Mesendoderm (in vitro differentiated cells): Measurements from ENCODE around the gene HSPA1A. TPM values are rescaled to one million over a fixed set of nuclear protein-coding genes. Genes with fewer than 3 reads are reported as not detected.
"Not testable (repeated sequence)": the region's sequence is repeated elsewhere in the genome, so short reads cannot be mapped to it uniquely, and the experiment has no call there.

Experiments
- DNase-seq: peaks from one replicate; pipeline ENCODE4 v3.0.0; 2013
- H2AK5ac ChIP-seq: 2 replicates; pipeline ENCODE4 v1.6.1; 2013; ENCODE audit warnings: low read length, inconsistent platforms
- H2BK120ac ChIP-seq: 2 replicates; pipeline ENCODE4 v1.6.1; 2013; ENCODE audit warnings: low read depth, mild to moderate bottlenecking, low read length, moderate library complexity, mixed read lengths
- H2BK15ac ChIP-seq: replicated peaks from 2 replicates; pipeline ENCODE4 v1.6.1; 2013; ENCODE audit warnings: low read depth, mild to moderate bottlenecking, moderate library complexity
- H2BK5ac ChIP-seq: 2 replicates; pipeline ENCODE4 v1.6.1; 2013; ENCODE audit warnings: low read length, inconsistent platforms
- H3K18ac ChIP-seq: 2 replicates; pipeline ENCODE4 v1.6.1; 2013; ENCODE audit warnings: mild to moderate bottlenecking, low read length, mixed read lengths
- H3K23ac ChIP-seq: one replicate; pipeline ENCODE4 v1.6.1; 2013; ENCODE audit warnings: low read length
- H3K27ac ChIP-seq: 2 replicates; pipeline ENCODE4 v1.5.1; 2013; ENCODE audit warnings: low read depth, mild to moderate bottlenecking, inconsistent platforms, low read length, moderate library complexity
- H3K27me3 ChIP-seq: 2 replicates; pipeline ENCODE4 v1.6.1; 2013; ENCODE audit warnings: low read length, control low read depth, mild to moderate bottlenecking, inconsistent platforms; ENCODE audit not compliant: insufficient read depth, poor library complexity
- H3K36me3 ChIP-seq: 2 replicates; pipeline ENCODE4 v1.6.1; 2013; ENCODE audit warnings: low read length, inconsistent platforms; ENCODE audit not compliant: control insufficient read depth, insufficient read depth
- H3K4ac ChIP-seq: one replicate; pipeline ENCODE4 v1.6.1; 2013; ENCODE audit warnings: low read depth, mild to moderate bottlenecking, low read length, moderate library complexity
- H3K4me1 ChIP-seq: 2 replicates; pipeline ENCODE4 v1.6.1; 2013; ENCODE audit warnings: low read depth, low read length, inconsistent platforms; ENCODE audit not compliant: control insufficient read depth
- H3K4me2 ChIP-seq: 2 replicates; pipeline ENCODE4 v1.6.1; 2013; ENCODE audit warnings: low read length
- H3K4me3 ChIP-seq: 2 replicates; pipeline ENCODE4 v1.5.1; 2013; ENCODE audit warnings: mild to moderate bottlenecking, low read length
- H3K56ac ChIP-seq: one replicate; pipeline ENCODE4 v1.6.1; 2013; ENCODE audit warnings: low read length
- H3K79me1 ChIP-seq: 2 replicates; pipeline ENCODE4 v1.6.1; 2013; ENCODE audit warnings: low read length, inconsistent platforms
- H3K79me2 ChIP-seq: 2 replicates; pipeline ENCODE4 v1.6.1; 2013; ENCODE audit warnings: mild to moderate bottlenecking, low read length; ENCODE audit not compliant: control insufficient read depth, insufficient read depth
- H3K9ac ChIP-seq: 2 replicates; pipeline ENCODE4 v1.6.1; 2013; ENCODE audit warnings: low read length, inconsistent platforms
- H4K5ac ChIP-seq: one replicate; pipeline ENCODE4 v1.6.1; 2013; ENCODE audit warnings: low read length
- H4K8ac ChIP-seq: one replicate; pipeline ENCODE4 v1.6.1; 2013; ENCODE audit warnings: low read depth, mild to moderate bottlenecking, control low read depth, low read length, moderate library complexity
- WGBS: extraction: QIAGEN DNeasy Blood & Tissue Kit; methylation state at CpG from one replicate; pipeline ENCODE4 v1.1.7; 2013; ENCODE audit warnings: low lambda C conversion rate, missing lambda C conversion rate; ENCODE audit not compliant: insufficient coverage; ENCODE audit errors: extremely low coverage; 5-methylcytosine and 5-hydroxymethylcytosine counted together
- small RNA-seq: library from polyadenylated mRNA; stranded (forward); fragments of <200 nt; extraction: miRNeasy Mini kit (QIAGEN cat#:217004); gene quantifications from one replicate; pipeline ENCODE3, GENCODE V24; 2013; ENCODE audit not compliant: insufficient read depth

HSPA1A gene

GRCh38 chr6:31864123-31864562 is 48.8 kb downstream of the HSPA1A start:
- not testable (repeated sequence) for H3K4me3 ChIP-seq, H4K5ac ChIP-seq, H3K79me2 ChIP-seq, H2BK120ac ChIP-seq, DNase-seq, H3K9ac ChIP-seq, H3K36me3 ChIP-seq, H3K23ac ChIP-seq, H3K18ac ChIP-seq, H3K4me2 ChIP-seq, H3K79me1 ChIP-seq, H2BK15ac ChIP-seq, H3K4me1 ChIP-seq, H4K8ac ChIP-seq, H3K56ac ChIP-seq, H2AK5ac ChIP-seq, H2BK5ac ChIP-seq, H3K27me3 ChIP-seq
- Histone ChIP-seq H3K4ac (peak overlapping the region; percentile 17), H3K27ac (peak overlapping the region; percentile 68)
- no CpG with 5 or more reads among the region's 16 CpGs for WGBS

GRCh38 chr6:31864818-31865204 is 49.5 kb downstream of the HSPA1A start:
- Histone ChIP-seq H3K18ac (no peak overlapping the region), H3K4ac (no peak overlapping the region), H3K27ac (no peak overlapping the region), H2BK15ac (no peak overlapping the region), H2BK5ac (no peak overlapping the region), H4K8ac (no peak overlapping the region), H2BK120ac (no peak overlapping the region), H3K4me3 (no peak overlapping the region), H3K27me3 (no peaks in the 10 kb centered on the region), H3K79me1 (no peaks in the 10 kb centered on the region), H2AK5ac (no peak overlapping the region), H3K23ac (no peak overlapping the region), H3K79me2 (no peaks in the 10 kb centered on the region), H4K5ac (no peak overlapping the region), H3K56ac (peak overlapping the region; percentile 1), H3K4me2 (no peak overlapping the region), H3K4me1 (no peaks in the 10 kb centered on the region), H3K36me3 (peaks cover 2% of the 10 kb centered on the region), H3K9ac (no peak overlapping the region)
- no peak for DNase-seq
- no CpG with 5 or more reads among the region's 8 CpGs for WGBS

GRCh38 chr6:31865205-31866118 is 50.1 kb downstream of the HSPA1A start:
- no peak overlapping the region for H3K4me2 ChIP-seq
- no peak overlapping the region for H2BK120ac ChIP-seq
- H4K5ac ChIP-seq, result no peak overlapping the region
- no peak overlapping the region for H3K56ac ChIP-seq
- no peak overlapping the region for H4K8ac ChIP-seq
- no peak overlapping the region for H3K27ac ChIP-seq
- H3K4me1 ChIP-seq, result no peaks in the 10 kb centered on the region
- no peaks in the 10 kb centered on the region for H3K79me1 ChIP-seq
- H3K79me2 ChIP-seq, result no peaks in the 10 kb centered on the region
- no peaks in the 10 kb centered on the region for H3K36me3 ChIP-seq
- DNase-seq, result no peak
- H3K4me3 ChIP-seq, result no peak overlapping the region
- no CpG with 5 or more reads among the region's 21 CpGs for WGBS
- no peak overlapping the region for H3K18ac ChIP-seq
- H3K27me3 ChIP-seq, result no peaks in the 10 kb centered on the region
- no peak overlapping the region for H3K9ac ChIP-seq
- H3K23ac ChIP-seq, result no peak overlapping the region
- peak overlapping the region; percentile 58 for H2AK5ac ChIP-seq
- no peak overlapping the region for H3K4ac ChIP-seq
- no peak overlapping the region for H2BK15ac ChIP-seq
- H2BK5ac ChIP-seq, result no peak overlapping the region

Small RNA genes lying within 50 kb of the gene (small RNA-seq; reads per million reads assigned to genes)
- gene RF00019 (not detected), gene SNORD48 (13,366 reads per million, percentile 100 among the genes with 10 or more reads in this experiment), gene SNORD52 (not detected)
